NCI-H2107 treated with DMSO at 0.1 percent for 48 hours (cell line): ENCODE measurements around the gene OVOL2.
"Not testable (repeated sequence)": the region's sequence is repeated elsewhere in the genome, so short reads cannot be mapped to it uniquely, and the experiment has no call there.

ENCODE experiments used
- DNase-seq: peaks from one replicate; lab custom pipeline; 2025; ENCODE audit not compliant: unreplicated experiment; lab: John Stamatoyannopoulos, UW

OVOL2 gene

GRCh38 chr20:18058661-18059467 is 1.1 kb upstream of the OVOL2 start:
- DNase-seq, result peak; percentile 84

- DNase-seq, result no peak
Measured at GRCh38 chr20:18057994-18058349, 256 bp upstream of the OVOL2 start.

- DNase-seq, result peak; percentile 13
Measured at GRCh38 chr20:18056174-18057100, 1.3 kb downstream of the OVOL2 start.

- no peak for DNase-seq
Measured at GRCh38 chr20:18055261-18055660, 2.5 kb downstream of the OVOL2 start.

- DNase-seq, result no peak
Measured at GRCh38 chr20:18052856-18053255, 4.9 kb downstream of the OVOL2 start.

GRCh38 chr20:18050628-18051027 is 7.1 kb downstream of the OVOL2 start:
- no peak for DNase-seq

- DNase-seq, result no peak
Measured at GRCh38 chr20:18048176-18048575, 9.5 kb downstream of the OVOL2 start.

- DNase-seq, result no peak
Measured at GRCh38 chr20:18046535-18046934, 11.2 kb downstream of the OVOL2 start.

GRCh38 chr20:18042229-18042628 is 15.5 kb downstream of the OVOL2 start:
- no peak for DNase-seq

- DNase-seq, result no peak
Measured at GRCh38 chr20:18041462-18041861, 16.3 kb downstream of the OVOL2 start.

- no peak for DNase-seq
Measured at GRCh38 chr20:18039063-18039462, 18.7 kb downstream of the OVOL2 start.

- no peak for DNase-seq
Measured at GRCh38 chr20:18034039-18034438, 23.7 kb downstream of the OVOL2 start.

GRCh38 chr20:18032977-18033892 is 24.5 kb downstream of the OVOL2 start:
- no peak for DNase-seq

- DNase-seq, result no peak
Measured at GRCh38 chr20:18031888-18032509, 25.7 kb downstream of the OVOL2 start.

GRCh38 chr20:18031050-18031449 is 26.7 kb downstream of the OVOL2 start:
- no peak for DNase-seq

- DNase-seq, result no peak
Measured at GRCh38 chr20:18030020-18030419, 27.7 kb downstream of the OVOL2 start.

- DNase-seq, result not testable (repeated sequence)
Measured at GRCh38 chr20:18027011-18027410, 30.7 kb downstream of the OVOL2 start.

- no peak for DNase-seq
Measured at GRCh38 chr20:18024606-18025127, 33.0 kb downstream of the OVOL2 start.

GRCh38 chr20:18020931-18021330 is 36.8 kb downstream of the OVOL2 start:
- no peak for DNase-seq

GRCh38 chr20:18019068-18019467 is 38.6 kb downstream of the OVOL2 start:
- DNase-seq, result no peak
